ENCODE measurements around the gene WRNIP1. TPM values are rescaled to one million over a fixed set of nuclear protein-coding genes. Genes with fewer than 3 reads are reported as not detected.

WRNIP1 gene
- 33.2 to 36.7 TPM (median 36.0 TPM) in 5 replicates for total RNA-seq (2022; extraction: Qiagen RNA extraction)

GRCh38 chr6:2765166-2765895 is at the start of gene WRNIP1:
Gene WRNIP1, plus strand, starts transcription at chr6:2765393. Its CDS starts 230 bp downstream, at chr6:2765623.

DNA sequence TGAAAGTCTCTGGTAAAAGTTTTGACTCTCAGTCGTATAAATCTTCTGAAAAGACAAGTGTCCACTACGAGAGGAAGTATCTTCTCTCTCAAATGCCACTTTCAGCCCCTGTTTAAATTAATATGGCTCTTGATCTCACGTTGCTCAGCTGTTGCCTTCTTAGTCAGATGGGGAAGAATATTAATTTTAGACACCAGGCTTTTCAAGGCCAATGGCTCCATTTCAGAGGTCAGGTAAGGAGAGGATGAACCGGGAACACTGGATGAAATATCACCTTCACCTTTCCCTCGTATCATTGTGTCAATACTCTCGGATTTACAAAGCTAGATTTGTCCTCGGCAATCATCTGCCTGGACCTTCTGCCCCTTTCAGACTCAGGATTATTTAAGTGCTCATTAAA is 14.4 kb upstream of the WRNIP1 start, which contains the start of gene MYLK4:
MYLK4 (minus strand) TSS at position 91 of the 400 bp plus-strand sequence. CDS start 1,628 bp downstream, outside the sequence.

Other genes with a start within 250 kb of the WRNIP1 start
- gene MYLK4, start 14.5 kb upstream of the WRNIP1 start, total RNA-seq (2022; extraction: Qiagen RNA extraction) = 0.07 to 0.13 TPM (median 0.09 TPM) in 5 replicates
- gene SERPINB1, start 76.5 kb downstream of the WRNIP1 start, total RNA-seq (2022; extraction: Qiagen RNA extraction) = 41.3 to 47.8 TPM (median 44.3 TPM) in 5 replicates
- 5.8 to 8.7 TPM (median 7.4 TPM) in 5 replicates for gene SERPINB9, start 137.9 kb downstream of the WRNIP1 start, total RNA-seq (2022; extraction: Qiagen RNA extraction)
- 124 to 133 TPM (median 129 TPM) in 5 replicates for gene SERPINB6, start 206.2 kb downstream of the WRNIP1 start, total RNA-seq (2022; extraction: Qiagen RNA extraction)
- gene NQO2, start 234.5 kb downstream of the WRNIP1 start, total RNA-seq (2022; extraction: Qiagen RNA extraction) = 55.1 to 74.2 TPM (median 69.4 TPM) in 5 replicates